ENCODE results near the gene POLG2. TPM values are rescaled to one million over a fixed set of nuclear protein-coding genes. Genes with fewer than 3 reads are reported as not detected.

Gene POLG2
- total RNA-seq, result 5.4 and 6.7 TPM in 2 replicates

DNA sequence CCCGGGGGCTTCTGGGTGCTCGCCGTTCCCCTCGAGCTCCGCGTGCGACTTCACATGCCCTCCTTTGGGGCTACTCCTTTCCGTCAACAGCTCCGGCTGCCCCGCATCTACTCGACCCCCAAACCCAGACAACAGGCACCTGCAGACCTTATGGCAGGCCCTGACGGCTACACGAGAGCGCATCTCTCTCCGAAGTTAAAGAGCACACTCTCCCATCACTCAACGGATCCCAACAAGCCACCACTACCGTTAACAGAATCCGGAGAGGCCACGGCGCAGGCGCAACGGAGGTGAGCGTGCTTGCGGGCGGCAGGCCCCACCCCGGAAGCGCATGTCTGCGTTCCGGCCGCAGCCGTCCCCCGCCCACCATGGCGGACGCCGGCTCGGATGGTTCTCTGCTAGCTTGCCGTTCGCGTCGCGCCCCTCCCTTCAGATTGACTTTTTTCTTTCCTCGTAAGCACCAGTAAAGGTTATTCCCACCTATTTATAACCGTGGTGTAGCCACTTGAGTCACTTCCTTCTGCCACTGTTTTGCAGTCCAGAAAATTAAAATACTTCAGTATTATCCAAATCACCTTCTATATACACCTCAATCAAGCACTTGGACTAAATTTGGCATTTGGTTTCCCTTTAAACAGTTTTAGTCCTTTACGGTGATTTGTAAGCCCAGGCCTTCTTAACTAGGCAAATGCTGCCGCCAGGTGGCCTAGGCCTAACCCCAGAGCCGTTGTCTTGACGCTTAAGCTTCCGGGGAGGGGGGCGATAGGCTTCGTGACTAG, at the start of gene POLG2:
TSS of gene POLG2 (minus strand) at position 269 of the 779 bp plus-strand sequence. CDS start at position 183, 86 bp downstream.

DNA sequence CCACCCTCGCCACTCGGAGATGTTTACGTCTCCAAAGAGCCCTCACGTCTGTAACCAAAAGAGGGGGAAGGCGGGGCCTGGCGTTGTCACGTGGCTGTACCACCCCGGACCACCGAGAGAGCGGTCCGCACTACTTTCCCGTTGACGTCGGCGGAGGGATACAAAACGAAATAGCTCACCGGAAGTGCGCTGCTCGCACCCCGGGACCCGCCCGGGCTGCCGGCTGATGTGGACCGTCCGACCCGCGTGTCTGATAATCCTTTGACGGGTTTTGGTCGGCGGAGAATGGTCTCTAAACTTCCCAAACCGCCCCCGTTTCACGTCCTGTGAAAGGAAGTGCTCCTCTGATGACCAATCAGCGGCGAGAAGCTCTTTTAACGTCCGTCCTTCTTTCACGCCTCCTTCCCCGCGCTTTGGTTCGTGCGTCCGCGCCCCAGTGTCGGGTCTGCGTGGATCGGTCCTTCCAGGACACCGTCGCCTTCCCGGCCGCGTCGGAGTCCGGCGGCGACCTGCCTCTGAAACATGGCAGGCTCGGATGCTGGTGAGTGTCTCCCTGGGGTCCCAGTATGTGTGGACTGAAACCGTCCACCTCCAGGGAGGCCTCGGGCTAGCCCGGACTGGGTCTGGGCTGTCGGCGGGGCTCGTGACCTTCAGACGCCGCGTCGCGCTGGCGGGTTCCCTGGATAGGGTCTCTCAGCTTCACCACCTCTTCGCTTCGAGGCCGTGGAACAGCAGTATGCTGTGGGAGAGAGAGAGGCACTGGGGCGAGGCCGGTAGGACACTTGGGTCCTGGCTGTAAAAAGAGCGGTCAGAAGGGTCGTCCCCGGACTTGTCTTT, 9.9 kb upstream of the POLG2 start, which contains the start of gene CEP95:
TSS of gene CEP95 (plus strand) at position 402 of the 837 bp plus-strand sequence. CDS start at position 523, 121 bp downstream.

DNA sequence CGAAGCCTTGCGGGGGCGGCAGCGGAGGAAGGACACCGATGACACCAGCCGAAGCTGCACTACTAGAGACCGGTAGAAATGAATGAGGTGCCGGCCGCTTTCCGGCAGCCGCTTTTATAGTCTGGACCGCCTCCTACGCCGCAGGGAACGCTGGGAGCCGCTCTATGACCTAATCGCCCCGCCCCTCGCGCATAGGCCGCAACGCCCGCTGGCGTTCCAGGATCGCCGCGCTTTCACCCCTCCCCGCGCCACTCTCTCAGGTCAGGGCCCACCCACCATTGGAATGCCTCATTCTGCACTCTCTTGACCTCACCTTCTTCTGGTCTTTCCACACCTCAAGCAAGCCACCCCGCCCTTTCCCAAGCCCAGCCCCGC, 9.3 kb upstream of the POLG2 start, which contains the start of gene DDX5:
TSS of gene DDX5 (minus strand) at position 89 of the 375 bp plus-strand sequence. CDS start 170 bp downstream, outside the sequence.

DNA sequence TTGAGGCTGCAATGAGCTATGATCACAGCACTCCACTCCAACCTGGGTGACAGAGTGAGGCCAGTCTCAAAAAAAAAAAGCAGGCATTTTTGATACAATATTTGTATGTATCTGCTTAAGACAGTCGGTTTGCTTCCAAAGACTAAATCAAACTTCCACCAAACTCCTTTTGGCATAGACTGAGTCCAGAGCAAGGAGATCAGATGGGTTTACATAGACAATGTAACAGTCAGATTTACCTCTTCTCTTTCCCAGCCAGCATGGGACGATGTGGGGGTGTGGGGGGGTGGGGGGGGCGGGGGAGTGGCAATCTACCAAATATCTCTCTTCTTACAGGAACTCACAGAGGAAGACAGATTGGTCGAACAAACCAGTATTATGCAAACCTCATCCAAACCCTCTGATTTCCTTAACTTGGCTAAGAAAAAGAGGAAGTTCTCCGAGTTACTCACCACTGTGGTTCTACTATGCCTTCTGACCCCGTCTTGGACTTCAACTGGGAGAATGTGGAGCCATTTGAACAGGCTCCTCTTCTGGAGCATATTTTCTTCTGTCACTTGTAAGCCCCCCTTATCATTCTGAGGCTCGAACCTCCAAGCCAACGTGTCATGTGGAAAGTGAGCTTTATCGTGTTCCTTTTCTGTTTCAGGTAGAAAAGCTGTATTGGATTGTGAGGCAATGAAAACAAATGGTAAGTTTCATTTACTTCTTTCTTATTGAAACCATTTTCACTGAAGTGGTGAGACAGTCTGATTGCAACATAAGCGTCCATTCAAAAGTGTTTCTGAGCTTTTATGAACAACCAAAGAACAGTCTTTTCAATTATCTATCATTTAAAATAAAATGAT, 48.0 kb downstream of the POLG2 start, which contains the start of gene MILR1:
TSS of gene MILR1 (plus strand) at position 451 of the 848 bp plus-strand sequence. CDS start at position 505, 54 bp downstream.

Other genes starting within 250 kb of the POLG2 start
- 10.6 and 13.6 TPM in 2 replicates for gene TEX2, start 233.8 kb downstream of the POLG2 start, total RNA-seq
- under 0.01 TPM in 2 replicates for gene PECAM1, start 106.2 kb downstream of the POLG2 start, total RNA-seq
- gene MILR1, start 47.9 kb downstream of the POLG2 start, total RNA-seq, result 7.3 and 9.2 TPM in 2 replicates
- gene DDX5, start 9.2 kb upstream of the POLG2 start, total RNA-seq, result 330 and 503 TPM in 2 replicates
- 11.3 and 13.8 TPM in 2 replicates for gene CEP95, start 9.9 kb upstream of the POLG2 start, total RNA-seq
- gene SMURF2, start 165.3 kb upstream of the POLG2 start, total RNA-seq, result 41.9 and 47.6 TPM in 2 replicates